ENCODE results near the gene TNFSF9.

Gene TNFSF9

DNA sequence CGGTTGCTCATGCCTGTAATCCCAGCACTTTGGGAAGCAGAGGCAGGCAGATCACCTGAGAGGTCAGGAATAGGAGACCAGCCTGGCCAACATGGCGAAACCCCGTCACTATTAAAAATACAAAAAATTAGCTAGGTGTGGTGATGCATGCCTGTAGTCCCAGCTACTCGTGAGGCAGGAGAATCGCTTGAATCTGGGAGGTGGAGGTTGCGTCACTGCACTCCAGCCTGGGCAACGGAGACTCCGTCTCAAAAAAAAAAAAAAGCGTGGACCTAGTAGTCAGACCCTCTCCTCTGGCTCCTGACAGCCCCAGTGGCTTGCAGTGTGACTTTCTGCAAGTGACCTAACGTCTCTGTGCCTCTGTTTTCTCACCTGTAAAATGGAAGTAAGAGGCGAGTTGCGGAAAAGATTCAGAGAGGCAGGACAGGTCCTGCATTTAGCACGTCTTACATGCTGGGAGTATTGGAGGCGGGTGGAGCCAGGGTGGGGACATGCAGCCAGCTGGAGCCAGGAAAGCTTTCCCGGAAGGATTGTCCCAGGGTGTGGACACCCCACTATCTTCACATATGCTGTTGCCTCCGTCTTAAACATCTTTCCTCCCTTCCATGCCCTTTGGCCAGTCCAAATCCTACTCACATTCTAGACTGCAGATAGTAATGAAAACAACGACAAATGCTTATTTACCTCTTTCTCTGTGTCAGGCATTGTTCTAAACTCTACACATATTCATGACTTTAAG is 31.6 kb upstream of the TNFSF9 start:
- no peak overlapping the region for H2BK5ac ChIP-seq (ENCODE audit: low read length)
- H3K9me3 ChIP-seq (replicated peaks in 1 of 2; ENCODE audit: control insufficient read depth in 2 of 2, insufficient read depth in 1 of 2, low read depth in 1 of 2, low read length in 2 of 2): peaks cover 0 to 2% of the 10 kb centered on the region in 2 donors
- no peak overlapping the region for H4K91ac ChIP-seq (ENCODE audit: low read depth, low read length, poor library complexity)
- no peak overlapping the region for H3K4me2 ChIP-seq (ENCODE audit: insufficient read depth, low read length, poor library complexity, severe bottlenecking)
- H2BK15ac ChIP-seq (ENCODE audit: low read length): no peak overlapping the region
- H2BK12ac ChIP-seq (ENCODE audit: low read length): no peak overlapping the region
- no peak overlapping the region for H3K23ac ChIP-seq (ENCODE audit: low read depth, low read length, poor library complexity)
- H3K9ac ChIP-seq (ENCODE audit: low read depth, low read length, poor library complexity): no peak overlapping the region
- no peak for DNase-seq (ENCODE audit: low spot score)
- H4K8ac ChIP-seq (ENCODE audit: low read depth, low read length): no peak overlapping the region
- H3K27ac ChIP-seq (replicated peaks; ENCODE audit: low read length): no peak overlapping the region
- no CpG with 5 or more reads among the region's 17 CpGs for WGBS, 2 donors (ENCODE audit: extremely low coverage in 2 of 2, insufficient read length in 2 of 2, insufficient replicate concordance in 1 of 2)
- H2AK5ac ChIP-seq (ENCODE audit: low read depth, low read length): peak overlapping the region; percentile 75
- no peak overlapping the region for H3K4ac ChIP-seq (ENCODE audit: low read length)
- no peak overlapping the region for H2AFZ ChIP-seq (ENCODE audit: low read length)
- H3K36me3 ChIP-seq (replicated peaks in 1 of 2; ENCODE audit: control insufficient read depth in 2 of 2, insufficient read depth in 2 of 2, low read length in 2 of 2): peaks cover 0 to 4% of the 10 kb centered on the region in 2 donors
- H3K4me3 ChIP-seq (ENCODE audit: low read length in 2 of 2): no peak overlapping the region
- H3K4me1 ChIP-seq (ENCODE audit: control insufficient read depth in 2 of 2, insufficient read depth in 1 of 2, low read depth in 1 of 2, low read length in 2 of 2): peaks cover 0 to 2% of the 10 kb centered on the region in 2 donors
- no peak overlapping the region for H3K18ac ChIP-seq (ENCODE audit: low read length)
- H3K14ac ChIP-seq (ENCODE audit: low read length): no peak overlapping the region
- peaks cover 2 to 52% (median 11%) of the 10 kb centered on the region in 3 experiments for H3K27me3 ChIP-seq (ENCODE audit: control insufficient read depth in 3 of 3, insufficient read depth in 3 of 3, low read depth in 1 of 3, low read length in 3 of 3)
- H3K79me1 ChIP-seq (ENCODE audit: low read depth, low read length): no peaks in the 10 kb centered on the region
- no peak overlapping the region for H2BK120ac ChIP-seq (ENCODE audit: low read depth, low read length)

DNA sequence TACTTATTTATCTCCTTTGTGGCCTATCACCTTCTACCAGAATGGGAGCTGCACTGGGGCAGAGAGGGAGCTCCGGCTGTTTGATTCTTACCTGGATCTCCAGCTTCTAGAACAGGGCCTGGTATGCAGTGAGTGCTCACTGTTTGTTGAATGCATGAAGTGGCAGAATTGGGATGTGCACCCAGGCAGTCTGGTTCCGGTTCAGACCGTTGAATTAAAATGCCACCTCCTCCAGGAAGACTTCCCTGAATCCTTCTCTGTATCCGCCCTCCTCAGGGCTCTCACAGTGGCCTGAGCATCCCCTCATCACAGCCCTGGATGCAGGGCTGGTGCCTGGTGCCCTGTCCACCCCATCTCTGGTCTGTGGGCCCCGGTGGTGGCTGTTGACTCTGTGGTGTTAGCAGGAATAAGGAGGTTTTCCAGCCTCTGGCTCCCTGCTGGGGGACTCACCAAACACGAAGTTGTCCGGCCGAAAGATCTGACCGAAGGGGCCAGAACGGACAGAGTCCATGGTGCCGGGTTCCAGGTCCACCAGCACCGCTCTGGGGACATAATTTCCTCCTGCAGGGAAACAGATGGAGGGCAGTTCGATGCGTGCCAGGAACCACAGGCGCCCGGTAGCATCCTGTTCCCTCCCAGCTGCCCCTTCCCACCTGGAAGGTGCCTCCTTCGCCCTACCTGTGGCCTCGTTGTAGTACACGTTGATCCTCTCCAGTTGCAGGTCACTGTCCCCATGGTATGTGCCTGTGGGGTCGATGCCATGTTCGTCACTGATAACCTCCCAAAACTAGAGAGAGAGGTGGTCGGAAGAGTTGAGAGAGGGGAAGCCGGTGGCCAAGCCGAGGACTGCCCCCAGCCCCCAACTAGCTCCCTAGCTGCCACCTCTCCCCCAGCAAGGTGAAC is 29.7 kb upstream of the TNFSF9 start:
- peak overlapping the region; percentile 92 for H3K23ac ChIP-seq (ENCODE audit: low read depth, low read length, poor library complexity)
- H4K8ac ChIP-seq (ENCODE audit: low read depth, low read length): no peak overlapping the region
- no peak for DNase-seq (ENCODE audit: low spot score)
- peak overlapping the region; percentile 31 to 97 for H3K4me3 ChIP-seq (ENCODE audit: low read length in 2 of 2)
- H3K36me3 ChIP-seq (replicated peaks in 1 of 2; ENCODE audit: control insufficient read depth in 2 of 2, insufficient read depth in 2 of 2, low read length in 2 of 2): peaks cover 0 to 3% of the 10 kb centered on the region in 2 donors
- H3K9me3 ChIP-seq (replicated peaks in 1 of 2; ENCODE audit: control insufficient read depth in 2 of 2, insufficient read depth in 1 of 2, low read depth in 1 of 2, low read length in 2 of 2): peaks cover 0 to 2% of the 10 kb centered on the region in 2 donors
- H3K4me1 ChIP-seq (ENCODE audit: control insufficient read depth in 2 of 2, insufficient read depth in 1 of 2, low read depth in 1 of 2, low read length in 2 of 2): peaks cover 0 to 2% of the 10 kb centered on the region in 2 donors
- peak overlapping the region; percentile 97 for H3K9ac ChIP-seq (ENCODE audit: low read depth, low read length, poor library complexity)
- H2BK5ac ChIP-seq (ENCODE audit: low read length): no peak overlapping the region
- no peak overlapping the region for H3K27ac ChIP-seq (replicated peaks; ENCODE audit: low read length)
- H2AFZ ChIP-seq (ENCODE audit: low read length): peak overlapping the region; percentile 93
- H3K79me1 ChIP-seq (ENCODE audit: low read depth, low read length): no peaks in the 10 kb centered on the region
- no peak overlapping the region for H3K4ac ChIP-seq (ENCODE audit: low read length)
- peak overlapping the region; percentile 20 for H2AK5ac ChIP-seq (ENCODE audit: low read depth, low read length)
- peaks cover 2 to 52% (median 11%) of the 10 kb centered on the region in 3 experiments for H3K27me3 ChIP-seq (ENCODE audit: control insufficient read depth in 3 of 3, insufficient read depth in 3 of 3, low read depth in 1 of 3, low read length in 3 of 3)
- H2BK15ac ChIP-seq (ENCODE audit: low read length): peak overlapping the region; percentile 98
- H2BK12ac ChIP-seq (ENCODE audit: low read length): no peak overlapping the region
- H4K91ac ChIP-seq (ENCODE audit: low read depth, low read length, poor library complexity): peak overlapping the region; percentile 85
- peak overlapping the region; percentile 95 for H3K18ac ChIP-seq (ENCODE audit: low read length)
- no CpG with 5 or more reads among the region's 24 CpGs for WGBS, 2 donors (ENCODE audit: extremely low coverage in 2 of 2, insufficient read length in 2 of 2, insufficient replicate concordance in 1 of 2)
- H3K4me2 ChIP-seq (ENCODE audit: insufficient read depth, low read length, poor library complexity, severe bottlenecking): peak overlapping the region; percentile 94
- peak overlapping the region; percentile 100 for H3K14ac ChIP-seq (ENCODE audit: low read length)
- H2BK120ac ChIP-seq (ENCODE audit: low read depth, low read length): peak overlapping the region; percentile 74

DNA sequence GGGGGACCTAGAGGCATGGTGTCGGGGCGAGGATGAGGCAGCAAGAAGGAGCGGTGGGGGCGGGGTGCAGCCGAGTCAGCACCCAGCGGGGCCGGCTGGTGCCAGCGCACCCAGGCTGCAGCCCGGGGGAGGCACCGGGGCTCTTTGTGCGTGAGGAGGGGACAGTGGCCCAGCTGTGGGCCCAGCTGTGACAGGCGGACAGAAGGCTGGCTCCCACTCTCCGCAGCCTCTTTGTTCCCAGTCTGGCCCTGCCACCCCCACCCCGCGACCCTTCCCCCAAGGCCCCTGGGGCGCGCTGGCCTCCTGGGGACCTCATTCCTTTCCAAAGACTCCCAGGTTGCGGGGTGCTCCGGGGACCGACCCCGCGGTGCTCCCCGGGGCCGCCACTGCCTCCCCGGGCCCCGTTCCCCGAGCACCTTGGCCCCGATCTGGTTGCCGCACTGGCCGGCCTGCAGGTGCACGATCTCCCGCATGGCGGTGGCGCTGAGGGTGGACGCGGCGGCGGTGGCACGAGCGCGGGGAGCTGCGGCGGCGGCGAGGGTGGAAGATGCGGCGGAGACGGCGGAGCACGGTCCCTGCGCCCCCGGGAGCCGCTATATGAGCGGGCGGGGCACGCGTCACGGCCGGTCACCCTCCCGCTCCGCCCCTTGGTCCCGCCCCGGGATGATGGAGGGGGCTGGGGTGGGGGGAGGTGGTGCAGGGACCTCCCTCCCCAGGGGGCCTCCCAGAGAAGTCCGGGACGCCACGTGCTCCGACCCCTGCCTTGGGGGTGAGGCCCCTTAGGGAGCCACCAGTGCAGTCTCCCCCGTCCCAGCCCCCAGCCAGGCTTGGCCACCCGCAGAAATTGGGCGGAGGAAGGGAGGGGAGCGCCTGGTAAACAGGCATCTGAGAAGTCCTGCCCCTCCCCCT is 28.8 kb upstream of the TNFSF9 start, which contains the start of gene TUBB4A:
Gene TUBB4A (minus strand): TSS at position 570 of the 909 bp plus-strand sequence. CDS start 97 bp downstream, at position 473.
- H2AFZ ChIP-seq (ENCODE audit: low read length): peak within 1 kb of the TSS; percentile 93
- H2AK5ac ChIP-seq (ENCODE audit: low read depth, low read length): peak within 1 kb of the TSS; percentile 71
- peaks cover 0 to 3% of the 10 kb centered on the region in 2 donors for H3K36me3 ChIP-seq (replicated peaks in 1 of 2; ENCODE audit: control insufficient read depth in 2 of 2, insufficient read depth in 2 of 2, low read length in 2 of 2)
- peak within 1 kb of the TSS; percentile 72 for H4K8ac ChIP-seq (ENCODE audit: low read depth, low read length)
- peak within 1 kb of the TSS; percentile 95 for H3K18ac ChIP-seq (ENCODE audit: low read length)
- peak within 1 kb of the TSS; percentile 94 for H3K4me2 ChIP-seq (ENCODE audit: insufficient read depth, low read length, poor library complexity, severe bottlenecking)
- peak within 1 kb of the TSS; percentile 93 for H3K23ac ChIP-seq (ENCODE audit: low read depth, low read length, poor library complexity)
- peak within 1 kb of the TSS; percentile 41 for H2BK12ac ChIP-seq (ENCODE audit: low read length)
- H3K27ac ChIP-seq (replicated peaks; ENCODE audit: low read length): no peak within 1 kb of the TSS
- peak within 1 kb of the TSS; percentile 98 for H2BK15ac ChIP-seq (ENCODE audit: low read length)
- H3K9ac ChIP-seq (ENCODE audit: low read depth, low read length, poor library complexity): peak within 1 kb of the TSS; percentile 97
- peak within 1 kb of the TSS; percentile 31 to 97 for H3K4me3 ChIP-seq (ENCODE audit: low read length in 2 of 2)
- peak within 1 kb of the TSS; percentile 100 for H3K14ac ChIP-seq (ENCODE audit: low read length)
- peaks cover 2 to 52% (median 11%) of the 10 kb centered on the region in 3 experiments for H3K27me3 ChIP-seq (ENCODE audit: control insufficient read depth in 3 of 3, insufficient read depth in 3 of 3, low read depth in 1 of 3, low read length in 3 of 3)
- no peak for DNase-seq (ENCODE audit: low spot score)
- peak within 1 kb of the TSS; percentile 85 for H4K91ac ChIP-seq (ENCODE audit: low read depth, low read length, poor library complexity)
- no peaks in the 10 kb centered on the region for H3K79me1 ChIP-seq (ENCODE audit: low read depth, low read length)
- no peak within 1 kb of the TSS for H3K4ac ChIP-seq (ENCODE audit: low read length)
- peaks cover 0 to 2% of the 10 kb centered on the region in 2 donors for H3K4me1 ChIP-seq (ENCODE audit: control insufficient read depth in 2 of 2, insufficient read depth in 1 of 2, low read depth in 1 of 2, low read length in 2 of 2)
- no peak within 1 kb of the TSS for H2BK5ac ChIP-seq (ENCODE audit: low read length)
- no CpG with 5 or more reads among the region's 71 CpGs for WGBS, 2 donors (ENCODE audit: extremely low coverage in 2 of 2, insufficient read length in 2 of 2, insufficient replicate concordance in 1 of 2)
- peak within 1 kb of the TSS; percentile 74 for H2BK120ac ChIP-seq (ENCODE audit: low read depth, low read length)
- H3K9me3 ChIP-seq (replicated peaks in 1 of 2; ENCODE audit: control insufficient read depth in 2 of 2, insufficient read depth in 1 of 2, low read depth in 1 of 2, low read length in 2 of 2): peaks cover 0 to 2% of the 10 kb centered on the region in 2 donors
